Tibial nerve (tissue), 3 donors: ENCODE results near the gene ARID1B.

ENCODE experiments used
- EP300 ChIP-seq, 2 donors: sonication (generic); formaldehyde crosslinking; IDR thresholded peaks; one replicate each; pipeline ENCODE4 v1.6.1; 2017; ENCODE audit warnings: antibody characterized with exemption in 2 of 2, mild to moderate bottlenecking in 1 of 2
- POLR2A ChIP-seq, 2 donors: fragments of 450-650 bp; IDR thresholded peaks; one replicate each; pipeline ENCODE4 v1.6.1; 2017; ENCODE audit warnings: antibody characterized with exemption in 2 of 2, mild to moderate bottlenecking in 2 of 2, moderate library complexity in 2 of 2

- TF ChIP-seq EP300 (IDR thresholded peaks at IDR 0.05) (no peak), POLR2A (IDR thresholded peaks at IDR 0.05) (no peak)
Measured at GRCh38 chr6:157223511-157223910, 446.3 kb downstream of the ARID1B start.
